K562 (cell line): ENCODE results near the gene SPI1. TPM values are rescaled to one million over a fixed set of nuclear protein-coding genes. Genes with fewer than 3 reads are reported as not detected.

ENCODE experiments used
- BACH1 ChIP-seq: fragments of 200-800 bp; sonication (Bioruptor generic); IDR thresholded peaks from 2 replicates; pipeline ENCODE4 v1.6.1; 2016; ENCODE audit warnings: missing genetic modification characterization, missing compliant biosample characterization
- DIDO1 ChIP-seq: fragments of 450-650 bp; IDR thresholded peaks from 2 replicates; pipeline ENCODE4 v1.6.1; 2016; ENCODE audit warnings: low read depth, missing biosample characterization, missing genetic modification characterization
- ELF1 ChIP-seq: fragments of 200-800 bp; sonication (Bioruptor generic); IDR thresholded peaks from 2 replicates; pipeline ENCODE4 v1.6.1; 2016; ENCODE audit warnings: missing genetic modification characterization, missing compliant biosample characterization
- EP300 ChIP-seq: IDR thresholded peaks from 2 replicates; pipeline ENCODE4 v1.6.1; 2012; ENCODE audit warnings: low read length, improper control_type of control experiment
- ETS1 ChIP-seq: conservative IDR thresholded peaks from 2 replicates; pipeline ENCODE4 v1.6.1; 2011; ENCODE audit warnings: low read depth, mild to moderate bottlenecking, low read length; ENCODE audit not compliant: control insufficient read depth
- HDAC3 ChIP-seq: fragments of 450-650 bp; IDR thresholded peaks from 2 replicates; pipeline ENCODE4 v1.6.1; 2018; ENCODE audit warnings: borderline replicate concordance, mild to moderate bottlenecking, moderate library complexity; ENCODE audit not compliant: partially characterized antibody
- HNRNPH1 ChIP-seq: fragments of 200-400 bp; formaldehyde crosslinking; optimal IDR thresholded peaks from 2 replicates; pipeline ENCODE3; 2017; ENCODE audit warnings: low read depth, mild to moderate bottlenecking, low read length, moderate library complexity
- HOXB6 ChIP-seq: fragments of 250-450 bp; sonication (Bioruptor Pico); IDR thresholded peaks from 2 replicates; pipeline ENCODE4 v1.5.1; 2022; ENCODE audit warnings: mild to moderate bottlenecking, borderline replicate concordance
- MEF2D ChIP-seq: conservative IDR thresholded peaks from 2 replicates; pipeline ENCODE4 v1.6.1; 2016; ENCODE audit warnings: low read depth, missing genetic modification characterization, missing compliant biosample characterization
- PHB ChIP-seq: fragments of 250-450 bp; sonication (Bioruptor Pico); IDR thresholded peaks from 2 replicates; pipeline ENCODE4 v1.5.0; 2021
- SIX5 ChIP-seq, 2 experiments: IDR thresholded peaks; 2 replicates each; pipeline ENCODE4 v1.6.1; 2011; ENCODE audit warnings: low read length in 2 of 2, borderline replicate concordance in 1 of 2, low read depth in 1 of 2, mild to moderate bottlenecking in 1 of 2, moderate library complexity in 1 of 2; ENCODE audit not compliant: insufficient read depth in 1 of 2
- SLC30A9 ChIP-seq: fragments of 250-450 bp; sonication (Bioruptor Pico); IDR thresholded peaks from 2 replicates; pipeline ENCODE4 v1.8.0; 2022; ENCODE audit warnings: mild to moderate bottlenecking, moderate library complexity
- SOX6 ChIP-seq: fragments of 450-650 bp; IDR thresholded peaks from 2 replicates; pipeline ENCODE4 v1.6.1; 2014; ENCODE audit warnings: mild to moderate bottlenecking
- TCF7 ChIP-seq: sonication (generic); IDR thresholded peaks from 2 replicates; pipeline ENCODE4 v1.6.1; 2016; ENCODE audit warnings: antibody characterized with exemption, borderline replicate concordance
- ZBTB11 ChIP-seq, 3 experiments: fragments of 200-800 bp in 1 of 3; fragments of 250-450 bp in 1 of 3; fragments of 450-650 bp in 1 of 3; sonication (Bioruptor Pico) in 1 of 3; sonication (Bioruptor generic) in 1 of 3; formaldehyde crosslinking in 1 of 3; IDR thresholded peaks; 2 replicates each; pipeline versions ENCODE4 v1.6.1 to v1.8.0; 2016 to 2022; ENCODE audit warnings: mild to moderate bottlenecking in 2 of 3, missing genetic modification characterization in 2 of 3, missing compliant biosample characterization in 1 of 3, moderate library complexity in 1 of 3
- ZKSCAN1 ChIP-seq: fragments of 150-350 bp; IDR thresholded peaks from 2 replicates; pipeline ENCODE4 v1.6.1; 2016; ENCODE audit warnings: low read depth, low read length
- ZNF431 ChIP-seq: sonication (generic); formaldehyde crosslinking; IDR thresholded peaks from 2 replicates; pipeline ENCODE4 v1.8.0; 2022; ENCODE audit warnings: mild to moderate bottlenecking, missing genetic modification reagents
- ZNF717 ChIP-seq: fragments of 250-450 bp; sonication (Bioruptor Pico); IDR thresholded peaks from 2 replicates; pipeline ENCODE4 v1.5.0; 2021
- polyA plus RNA-seq, 8 experiments: library from polyadenylated mRNA; depleted of rRNA in 4 of 8; stranded (reverse) in 5 of 8; unstranded in 3 of 8; fragments of >200 nt; fragmentation: Nextera tagmentation in 2 of 8; fragmentation: Illumina TruSeq in 1 of 8; extraction: Ambion mirVana in 2 of 8; extraction: Trizol in 1 of 8; gene quantifications; 2 replicates each; pipeline versions ENCODE4 v1.2.1 to v1.2.3, GENCODE V29; 2011 to 2014; ENCODE audit warnings: inconsistent platforms in 1 of 8, missing spikeins in 1 of 8
- total RNA-seq, 7 experiments: library from RNA; depleted of rRNA in 6 of 7; stranded (reverse); fragments of >200 nt in 6 of 7; fragmentation: Illumina TruSeq in 2 of 7; extraction: Trizol in 2 of 7; gene quantifications; 2 replicates each; pipeline versions ENCODE4 v1.2.1 to v1.2.3, GENCODE V29; 2011 to 2021; ENCODE audit warnings: low replicate concordance in 1 of 7
- TF ChIP-seq, protein P1 (sequence below), 2 experiments: fragments of 450-650 bp in 1 of 2; IDR thresholded peaks; 2 replicates each; pipeline ENCODE4 v1.6.1; 2011 to 2017; ENCODE audit warnings: low read depth in 2 of 2, antibody characterized with exemption in 1 of 2, borderline replicate concordance in 1 of 2, low read length in 1 of 2, mild to moderate bottlenecking in 1 of 2, mixed read lengths in 1 of 2; ENCODE audit not compliant: control insufficient read depth in 1 of 2

The SPI1 gene
- total and polyA plus RNA-seq, 9 of the 15 experiments (the other 6 are each of a cell fraction or from before 2014, with no cell fraction given): 0.10 to 33.7 (median 10.3) TPM

GRCh38 chr11:47426062-47426956 lies 48.0 kb upstream of the SPI1 start, which contains the start of gene PSMC3 (continued):
- TF ChIP-seq SLC30A9 (CRISPR knock-in tag) (no peak), ZNF431 (no peak), TCF7 (no peak), HDAC3 (no peak), ZKSCAN1 (peak; percentile 28; the same call in 1 of the 2 replicates), ZNF717 (CRISPR knock-in tag) (no peak), HOXB6 (CRISPR knock-in tag) (no peak), ELF1 (tag) (peak; percentile 82), DIDO1 (peak; percentile 92), BACH1 (tag) (peak; percentile 50; the same call in 1 of the 2 replicates), EP300 (peak; percentile 99), MEF2D (tag) (0 out of 2 replicates have a peak, but pooled peaks have one; percentile 63), SIX5 (IDR thresholded peaks at IDR 0.05; ENCODE audit: borderline replicate concordance in 1 of 2, insufficient read depth in 1 of 2, low read depth in 1 of 2, low read length in 2 of 2) (peak; percentile 68 to 70; a peak in 3 of 4 replicates), SOX6 (peak; percentile 89), PHB (no peak), HNRNPH1 (no peak), ETS1 (0 out of 2 replicates have a peak, but pooled peaks have one; percentile 19), ZBTB11 (CRISPR knock-in tag; IDR thresholded peaks at IDR 0.05) (peak in 1 of 3 experiments; percentile 83; a peak in 2 of 6 replicates)
- TF ChIP-seq, protein P1, sequence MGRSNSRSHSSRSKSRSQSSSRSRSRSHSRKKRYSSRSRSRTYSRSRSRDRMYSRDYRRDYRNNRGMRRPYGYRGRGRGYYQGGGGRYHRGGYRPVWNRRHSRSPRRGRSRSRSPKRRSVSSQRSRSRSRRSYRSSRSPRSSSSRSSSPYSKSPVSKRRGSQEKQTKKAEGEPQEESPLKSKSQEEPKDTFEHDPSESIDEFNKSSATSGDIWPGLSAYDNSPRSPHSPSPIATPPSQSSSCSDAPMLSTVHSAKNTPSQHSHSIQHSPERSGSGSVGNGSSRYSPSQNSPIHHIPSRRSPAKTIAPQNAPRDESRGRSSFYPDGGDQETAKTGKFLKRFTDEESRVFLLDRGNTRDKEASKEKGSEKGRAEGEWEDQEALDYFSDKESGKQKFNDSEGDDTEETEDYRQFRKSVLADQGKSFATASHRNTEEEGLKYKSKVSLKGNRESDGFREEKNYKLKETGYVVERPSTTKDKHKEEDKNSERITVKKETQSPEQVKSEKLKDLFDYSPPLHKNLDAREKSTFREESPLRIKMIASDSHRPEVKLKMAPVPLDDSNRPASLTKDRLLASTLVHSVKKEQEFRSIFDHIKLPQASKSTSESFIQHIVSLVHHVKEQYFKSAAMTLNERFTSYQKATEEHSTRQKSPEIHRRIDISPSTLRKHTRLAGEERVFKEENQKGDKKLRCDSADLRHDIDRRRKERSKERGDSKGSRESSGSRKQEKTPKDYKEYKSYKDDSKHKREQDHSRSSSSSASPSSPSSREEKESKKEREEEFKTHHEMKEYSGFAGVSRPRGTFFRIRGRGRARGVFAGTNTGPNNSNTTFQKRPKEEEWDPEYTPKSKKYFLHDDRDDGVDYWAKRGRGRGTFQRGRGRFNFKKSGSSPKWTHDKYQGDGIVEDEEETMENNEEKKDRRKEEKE (IDR thresholded peaks at IDR 0.05; ENCODE audit: borderline replicate concordance in 1 of 2, control insufficient read depth in 1 of 2, low read depth in 2 of 2, low read length in 1 of 2): no peak
